ENCODE data around the gene SEC16A.

GRCh38 chr9:136473354-136473721 lies 9.5 kb downstream of the SEC16A start:
- no peak for TF ChIP-seq CTCF (IDR thresholded peaks at IDR 0.05; ENCODE audit: low read length)
- no peak for TF ChIP-seq EZH2phosphoT487 (IDR thresholded peaks at IDR 0.05; ENCODE audit: low read length)
